ENCODE measurements around the gene SREBF2.

GRCh38 chr22:41913842-41914534, 81.1 kb downstream of the SREBF2 start:
- TF ChIP-seq CTCF (conservative IDR thresholded peaks at IDR 0.05; ENCODE audit: low read length) (no peak), EZH2phosphoT487 (IDR thresholded peaks at IDR 0.05; ENCODE audit: borderline replicate concordance) (no peak)

Measured in Loucy (cell line).